BJ (cell line): ENCODE data around the gene IARS2. TPM values are rescaled to one million over a fixed set of nuclear protein-coding genes. Genes with fewer than 3 reads are reported as not detected.

ENCODE experiments used
- CTCF ChIA-PET: fragments of 350-600 bp; formaldehyde crosslinking; extraction: SDS; loops from one replicate; lab custom pipeline; 2021; ENCODE audit warnings: antibody characterized with exemption, inconsistent platforms; lab: Yijun Ruan, JAX
- POLR2A ChIA-PET: fragments of 300-600 bp; sonication (Branson Sonifier 250); formaldehyde crosslinking; extraction: SDS; loops from one replicate; lab custom pipeline; 2021; ENCODE audit warnings: antibody characterized with exemption; lab: Charles Lee
- DNase-seq: peaks from one replicate; pipeline ENCODE4 v3.0.0-alpha.2; 2011; ENCODE audit warnings: low read depth
- H3K27me3 ChIP-seq: 2 replicates; pipeline ENCODE4 v1.6.0; 2011; ENCODE audit warnings: low read length; ENCODE audit not compliant: control insufficient read depth, insufficient read depth
- H3K36me3 ChIP-seq: 2 replicates; pipeline ENCODE4 v1.5.1; 2011; ENCODE audit warnings: low read length; ENCODE audit not compliant: control insufficient read depth, insufficient read depth
- H3K4me3 ChIP-seq: 2 replicates; pipeline ENCODE4 v1.5.1; 2011; ENCODE audit warnings: low read depth, mild to moderate bottlenecking, control low read depth, low read length
- polyA plus RNA-seq: library from polyadenylated mRNA; depleted of rRNA; stranded (reverse); fragments of >200 nt; gene quantifications from 2 replicates; pipeline ENCODE4 v1.2.3, GENCODE V29; 2011
- TF ChIP-seq, protein P1 (sequence below): IDR thresholded peaks from 2 replicates; pipeline ENCODE4 v1.5.1; 2011; ENCODE audit warnings: low read depth, mild to moderate bottlenecking, control low read depth, inconsistent platforms, low read length, moderate library complexity; ENCODE audit not compliant: insufficient read depth

Gene IARS2
- polyA plus RNA-seq, 1 experiment, result 10.7 TPM

DNA sequence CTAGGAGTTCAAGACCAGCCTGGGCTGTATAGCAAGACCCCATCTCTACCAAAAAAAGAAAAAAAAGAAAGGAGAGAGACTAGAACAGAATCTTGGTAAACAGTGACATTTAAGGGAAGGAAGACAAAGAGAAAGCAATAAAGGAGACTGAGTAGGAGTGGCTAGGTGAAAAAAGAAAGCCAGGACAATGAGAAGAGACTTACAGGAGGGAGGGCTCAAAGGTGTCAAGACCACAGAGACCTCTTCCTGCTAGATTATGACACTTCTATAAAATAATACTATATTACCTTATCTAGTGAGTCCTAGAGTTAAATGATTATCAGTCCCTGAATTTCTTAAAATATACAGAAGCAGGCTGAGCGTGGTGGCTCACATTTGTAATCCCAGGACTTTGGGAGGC lies 37.6 kb upstream of the IARS2 start:
- no peaks in the 10 kb centered on the region for H3K27me3 ChIP-seq
- ChIA-PET CTCF (no interaction called here), POLR2A (no interaction called here)
- TF ChIP-seq, protein P1, sequence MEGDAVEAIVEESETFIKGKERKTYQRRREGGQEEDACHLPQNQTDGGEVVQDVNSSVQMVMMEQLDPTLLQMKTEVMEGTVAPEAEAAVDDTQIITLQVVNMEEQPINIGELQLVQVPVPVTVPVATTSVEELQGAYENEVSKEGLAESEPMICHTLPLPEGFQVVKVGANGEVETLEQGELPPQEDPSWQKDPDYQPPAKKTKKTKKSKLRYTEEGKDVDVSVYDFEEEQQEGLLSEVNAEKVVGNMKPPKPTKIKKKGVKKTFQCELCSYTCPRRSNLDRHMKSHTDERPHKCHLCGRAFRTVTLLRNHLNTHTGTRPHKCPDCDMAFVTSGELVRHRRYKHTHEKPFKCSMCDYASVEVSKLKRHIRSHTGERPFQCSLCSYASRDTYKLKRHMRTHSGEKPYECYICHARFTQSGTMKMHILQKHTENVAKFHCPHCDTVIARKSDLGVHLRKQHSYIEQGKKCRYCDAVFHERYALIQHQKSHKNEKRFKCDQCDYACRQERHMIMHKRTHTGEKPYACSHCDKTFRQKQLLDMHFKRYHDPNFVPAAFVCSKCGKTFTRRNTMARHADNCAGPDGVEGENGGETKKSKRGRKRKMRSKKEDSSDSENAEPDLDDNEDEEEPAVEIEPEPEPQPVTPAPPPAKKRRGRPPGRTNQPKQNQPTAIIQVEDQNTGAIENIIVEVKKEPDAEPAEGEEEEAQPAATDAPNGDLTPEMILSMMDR, result no peak
- DNase-seq, result no peak
- H3K36me3 ChIP-seq, result peaks cover 1% of the 10 kb centered on the region; the same call in 1 of the 2 replicates
- no peak overlapping the region for H3K4me3 ChIP-seq

DNA sequence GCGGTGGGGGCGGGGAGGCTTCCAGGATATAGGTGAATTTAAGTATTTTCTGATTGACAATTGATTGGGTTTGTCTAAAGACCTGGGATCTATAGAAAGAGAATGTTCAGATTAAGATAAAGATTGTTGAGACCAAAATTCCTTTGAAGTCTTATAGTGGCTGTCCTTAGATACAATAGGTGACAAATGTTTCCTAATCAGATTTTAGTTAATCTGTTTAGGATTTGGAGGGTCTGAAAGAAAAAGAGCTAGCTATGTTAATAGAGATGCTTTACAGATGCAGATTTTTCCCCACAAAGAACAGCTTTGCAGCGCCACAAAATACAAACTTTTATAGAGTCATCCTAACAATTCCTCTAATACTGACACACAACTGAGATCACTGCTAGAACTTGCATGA lies 33.1 kb upstream of the IARS2 start:
- TF ChIP-seq, protein P1, result no peak
- DNase-seq, result no peak
- CTCF ChIA-PET, result no interaction called here

DNA sequence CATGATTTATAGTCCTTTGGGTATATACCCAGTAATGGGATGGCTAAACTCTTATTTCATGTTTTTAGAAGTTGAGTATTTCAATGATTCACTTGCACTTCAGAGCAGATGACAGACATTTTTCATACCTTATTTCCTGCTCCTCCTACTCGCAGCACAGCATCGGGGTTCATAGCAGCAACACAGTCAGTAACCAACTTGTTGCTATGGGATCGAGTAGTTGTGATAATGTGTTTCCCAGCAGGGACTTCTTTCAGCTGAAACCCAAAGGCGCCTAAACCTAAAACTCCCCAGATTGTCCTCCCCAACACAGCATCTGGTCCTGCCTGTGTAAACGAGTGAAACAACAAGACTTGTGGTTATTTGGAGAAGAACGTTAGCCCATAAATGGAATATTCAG lies 31.3 kb upstream of the IARS2 start:
- no peak overlapping the region for H3K4me3 ChIP-seq
- no peak for DNase-seq
- H3K27me3 ChIP-seq, result no peaks in the 10 kb centered on the region
- H3K36me3 ChIP-seq, result peaks cover 6% of the 10 kb centered on the region
- POLR2A ChIA-PET, result no interaction called here
- CTCF ChIA-PET, result no interaction called here
- TF ChIP-seq, protein P1, result no peak

More for the DNA sequence above, 33.1 kb upstream of the IARS2 start:
- Histone ChIP-seq H3K36me3 (peaks cover 4% of the 10 kb centered on the region), H3K27me3 (no peaks in the 10 kb centered on the region), H3K4me3 (no peak overlapping the region)
- POLR2A ChIA-PET, result no interaction called here

DNA sequence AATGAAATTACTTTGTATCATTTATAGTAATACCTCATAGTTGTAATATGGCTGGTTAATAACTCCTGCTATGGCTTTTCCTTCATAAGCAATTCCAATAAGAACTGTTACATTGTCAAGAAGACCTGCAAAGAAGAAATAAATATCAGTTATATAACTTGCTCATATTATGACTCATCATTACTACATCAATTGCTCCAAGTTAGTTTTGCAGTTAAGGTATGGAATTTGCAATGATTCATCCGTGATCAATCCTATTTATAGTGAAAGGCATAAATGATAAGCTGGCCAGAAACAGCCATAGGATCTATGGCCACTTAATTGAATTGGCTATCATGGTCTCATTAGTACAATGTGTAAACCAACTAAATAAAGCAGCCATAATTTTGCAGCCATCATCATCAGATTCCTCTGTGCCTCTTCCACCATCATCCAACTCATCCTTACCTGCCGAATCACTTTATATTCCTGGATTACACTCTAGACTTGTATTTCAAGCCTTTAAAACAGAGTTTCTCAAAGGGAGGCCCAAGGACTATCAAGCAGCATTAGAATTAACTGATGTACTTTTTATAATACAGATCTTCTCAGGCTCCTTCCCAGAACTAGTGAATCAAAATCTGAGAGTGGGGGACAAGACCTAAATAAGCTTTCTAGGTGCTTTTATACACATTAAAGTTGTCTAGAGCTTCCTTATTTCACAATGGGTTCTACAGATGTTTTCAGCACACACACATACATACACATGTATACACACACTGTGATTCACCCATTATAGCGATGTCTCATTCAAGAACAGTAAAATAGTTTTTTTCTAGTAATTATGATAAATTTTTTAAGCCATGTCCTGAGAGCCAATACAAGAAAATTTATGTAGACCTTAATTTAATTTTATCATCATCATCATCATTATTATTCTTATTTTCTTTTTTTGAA lies 26.4 kb upstream of the IARS2 start:
- no peak for DNase-seq
- CTCF ChIA-PET, result interaction anchor here (1.3 kb wide), 1 partner anchor 9 kb away, joined by 3 read pairs; no protein-coding TSS in a partner anchor
- POLR2A ChIA-PET, result no interaction called here
- TF ChIP-seq, protein P1, result no peak
- no peaks in the 10 kb centered on the region for H3K27me3 ChIP-seq
- H3K4me3 ChIP-seq, result no peak overlapping the region
- H3K36me3 ChIP-seq, result peaks cover 4% of the 10 kb centered on the region

GRCh38 chr1:220076861-220077762 lies 16.8 kb upstream of the IARS2 start:
- ChIA-PET CTCF (no interaction called here), POLR2A (no interaction called here)
- TF ChIP-seq, protein P1, result no peak
- no peak for DNase-seq
- H3K4me3 ChIP-seq, result no peak overlapping the region
- H3K27me3 ChIP-seq, result no peaks in the 10 kb centered on the region
- H3K36me3 ChIP-seq, result no peaks in the 10 kb centered on the region
